NOMO-1 (cell line): Measurements from ENCODE around the gene CNKSR1.

Experiments used
- DNase-seq, 2 experiments: peaks; one replicate each; lab custom pipeline; 2025; ENCODE audit not compliant: unreplicated experiment in 2 of 2; lab: John Stamatoyannopoulos, UW

CNKSR1 gene, protein sequence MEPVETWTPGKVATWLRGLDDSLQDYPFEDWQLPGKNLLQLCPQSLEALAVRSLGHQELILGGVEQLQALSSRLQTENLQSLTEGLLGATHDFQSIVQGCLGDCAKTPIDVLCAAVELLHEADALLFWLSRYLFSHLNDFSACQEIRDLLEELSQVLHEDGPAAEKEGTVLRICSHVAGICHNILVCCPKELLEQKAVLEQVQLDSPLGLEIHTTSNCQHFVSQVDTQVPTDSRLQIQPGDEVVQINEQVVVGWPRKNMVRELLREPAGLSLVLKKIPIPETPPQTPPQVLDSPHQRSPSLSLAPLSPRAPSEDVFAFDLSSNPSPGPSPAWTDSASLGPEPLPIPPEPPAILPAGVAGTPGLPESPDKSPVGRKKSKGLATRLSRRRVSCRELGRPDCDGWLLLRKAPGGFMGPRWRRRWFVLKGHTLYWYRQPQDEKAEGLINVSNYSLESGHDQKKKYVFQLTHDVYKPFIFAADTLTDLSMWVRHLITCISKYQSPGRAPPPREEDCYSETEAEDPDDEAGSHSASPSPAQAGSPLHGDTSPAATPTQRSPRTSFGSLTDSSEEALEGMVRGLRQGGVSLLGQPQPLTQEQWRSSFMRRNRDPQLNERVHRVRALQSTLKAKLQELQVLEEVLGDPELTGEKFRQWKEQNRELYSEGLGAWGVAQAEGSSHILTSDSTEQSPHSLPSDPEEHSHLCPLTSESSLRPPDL

DNA sequence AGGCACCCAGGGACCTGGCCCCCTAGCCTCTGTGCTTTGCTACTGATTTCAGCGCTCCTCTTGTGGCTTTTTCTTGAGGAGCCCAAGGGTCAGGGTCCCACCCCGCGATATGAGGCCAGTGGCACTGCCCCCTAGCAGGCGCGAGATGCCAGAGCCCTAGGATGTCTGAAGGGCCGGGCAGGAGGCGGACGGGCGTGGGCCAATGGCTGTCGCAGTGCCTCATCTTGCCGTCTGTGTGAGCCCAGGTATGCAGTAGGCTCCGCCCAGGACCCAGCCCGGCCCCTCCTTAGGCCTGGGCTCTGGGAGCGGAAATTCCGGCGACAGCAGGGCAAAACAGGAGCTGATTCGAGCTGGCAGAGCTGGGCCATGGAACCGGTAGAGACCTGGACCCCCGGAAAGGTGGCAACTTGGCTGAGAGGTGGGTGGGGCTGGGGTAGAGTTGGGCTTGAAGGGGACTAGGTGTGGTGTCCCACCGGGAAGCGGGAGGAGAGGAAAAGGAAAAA lies at the start of gene CNKSR1:
Gene CNKSR1, plus strand, starts transcription at position 310 of the 503 bp plus-strand sequence. Its CDS starts 57 bp downstream, at position 367.
- DNase-seq: no peak

DNA sequence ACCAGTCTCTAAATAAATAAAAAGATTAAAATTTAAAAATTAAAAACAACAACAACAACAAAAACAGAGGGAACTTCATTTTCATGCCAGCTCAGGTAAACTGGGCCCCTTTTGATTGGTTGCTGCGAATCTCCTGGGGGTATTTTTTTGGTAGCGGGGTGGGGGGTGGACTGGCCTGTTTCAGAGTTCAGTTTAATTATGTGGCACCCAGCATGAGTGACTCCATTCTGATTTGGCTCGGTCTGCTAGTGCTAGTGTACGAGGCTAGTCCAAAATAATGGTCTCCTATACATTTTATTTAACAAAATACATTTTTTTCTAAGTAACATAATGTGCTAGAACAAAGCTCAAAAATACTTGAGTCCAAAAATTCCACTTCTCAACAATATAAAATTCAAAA lies 47.5 kb upstream of the CNKSR1 start:
- DNase-seq: no peak

DNA sequence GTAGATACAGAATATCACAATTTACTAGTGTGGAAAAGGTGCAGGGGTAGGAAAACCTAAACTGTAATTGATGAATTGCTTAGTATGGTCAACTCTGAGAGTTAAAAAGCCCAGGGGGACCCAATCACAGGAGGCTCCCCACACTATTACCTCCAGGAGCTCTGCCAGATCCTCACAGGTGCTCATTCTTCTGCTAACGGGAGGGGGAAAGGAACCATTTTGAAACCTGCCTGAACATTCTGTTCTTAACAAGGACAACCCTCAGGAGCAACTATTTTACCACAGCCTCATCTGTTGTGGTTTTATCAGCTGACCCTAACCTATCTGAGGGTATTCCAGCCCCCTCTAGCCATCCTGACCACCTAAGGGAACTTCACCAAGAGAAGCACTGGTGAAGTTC lies 46.6 kb upstream of the CNKSR1 start:
- no peak for DNase-seq

DNA sequence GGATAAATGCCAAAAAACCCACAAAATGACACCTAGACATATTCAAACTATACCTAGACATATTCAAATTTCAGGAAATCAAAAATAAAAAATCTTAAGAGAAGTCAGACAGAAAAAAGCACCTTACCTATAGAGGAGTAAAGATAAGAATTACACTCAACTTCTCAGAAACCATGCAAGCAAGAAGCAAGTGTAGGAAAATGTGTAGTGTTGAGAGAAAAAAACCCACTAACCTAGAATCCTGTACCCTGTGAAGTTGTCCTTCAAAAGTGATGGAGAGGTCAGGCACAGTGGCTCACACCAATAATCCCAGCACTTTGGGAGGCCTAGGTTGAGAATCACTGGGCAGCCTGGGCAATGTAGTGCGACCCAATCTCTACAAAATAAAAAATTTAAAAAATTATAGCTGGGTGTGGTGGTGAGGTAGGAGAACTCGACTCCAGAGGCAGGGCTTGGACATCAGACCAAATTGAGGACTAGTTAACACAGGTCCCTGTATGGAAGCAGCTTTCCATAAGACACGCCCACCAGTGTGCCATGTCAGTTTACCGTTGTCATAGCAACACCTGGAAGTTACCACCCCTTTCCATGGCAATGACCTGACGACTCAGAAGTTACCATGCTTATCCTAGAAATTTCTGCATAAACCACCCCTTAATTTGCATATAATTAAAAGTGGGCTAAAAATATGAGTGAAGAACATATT lies 45.0 kb upstream of the CNKSR1 start:
- no peak for DNase-seq

DNA sequence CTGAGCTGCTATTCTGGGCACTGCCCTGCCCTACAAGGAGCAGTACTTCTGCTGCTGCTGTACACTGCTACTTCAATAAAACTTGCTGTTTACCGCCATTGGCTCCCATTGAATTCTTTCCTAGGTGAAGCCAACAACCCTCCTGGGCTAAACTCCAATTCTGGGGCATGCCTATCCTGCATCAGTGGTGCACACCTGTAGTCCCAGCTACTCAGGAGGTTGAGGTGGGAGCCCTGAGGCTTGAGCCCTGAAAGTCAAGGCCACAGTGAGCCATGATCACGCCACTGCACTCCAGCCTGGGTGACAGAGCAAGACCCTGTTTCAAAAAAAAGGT lies 44.5 kb upstream of the CNKSR1 start:
- no peak for DNase-seq

DNA sequence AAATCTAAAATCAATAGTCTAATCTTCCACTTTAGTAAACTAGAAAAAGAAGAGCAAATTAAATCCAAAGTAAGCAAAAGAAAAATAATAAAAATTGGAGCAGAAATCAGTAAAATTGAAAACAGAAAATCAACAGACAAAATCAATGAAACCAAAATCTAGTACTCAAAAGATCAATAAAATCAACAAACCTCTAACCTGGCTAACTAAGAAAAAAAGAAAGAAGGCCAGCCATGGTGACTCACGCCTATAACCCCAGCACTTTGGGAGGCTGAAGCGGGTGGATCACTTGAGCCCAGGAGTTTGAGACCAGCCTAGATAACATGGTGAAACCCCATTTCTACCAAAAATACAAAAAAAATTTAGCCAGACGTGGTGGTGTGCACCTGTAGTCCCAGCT lies 42.8 kb upstream of the CNKSR1 start:
- no peak for DNase-seq

DNA sequence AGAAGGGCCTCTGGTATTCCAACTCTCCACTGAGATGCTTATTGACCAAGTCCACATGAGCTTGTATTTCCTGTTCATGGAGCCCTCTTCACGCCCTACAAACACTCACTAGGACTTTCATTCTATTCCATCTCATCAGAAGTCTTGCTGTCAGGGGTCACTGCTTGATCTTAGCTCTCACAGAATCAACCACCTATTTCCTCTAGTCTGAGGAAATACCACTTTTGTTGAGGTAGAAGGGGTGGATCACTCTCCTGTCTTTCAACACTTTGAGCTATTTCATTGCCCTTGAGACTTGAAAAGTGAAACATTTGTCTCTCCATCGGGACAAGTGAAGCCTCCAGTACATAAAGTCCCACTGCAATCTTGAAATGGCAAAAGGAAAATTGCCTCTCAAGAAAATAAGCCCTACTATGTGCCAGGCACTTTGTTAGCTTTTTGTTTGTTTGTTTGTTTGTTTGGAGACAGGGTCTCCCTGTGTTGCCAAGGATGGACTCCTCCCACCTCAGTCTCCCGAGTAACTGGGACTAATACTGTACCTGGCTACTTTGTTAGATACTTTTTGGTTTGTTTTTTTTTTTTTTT lies 38.2 kb upstream of the CNKSR1 start:
- DNase-seq: peak in 1 of 2 experiments; percentile 53

DNA sequence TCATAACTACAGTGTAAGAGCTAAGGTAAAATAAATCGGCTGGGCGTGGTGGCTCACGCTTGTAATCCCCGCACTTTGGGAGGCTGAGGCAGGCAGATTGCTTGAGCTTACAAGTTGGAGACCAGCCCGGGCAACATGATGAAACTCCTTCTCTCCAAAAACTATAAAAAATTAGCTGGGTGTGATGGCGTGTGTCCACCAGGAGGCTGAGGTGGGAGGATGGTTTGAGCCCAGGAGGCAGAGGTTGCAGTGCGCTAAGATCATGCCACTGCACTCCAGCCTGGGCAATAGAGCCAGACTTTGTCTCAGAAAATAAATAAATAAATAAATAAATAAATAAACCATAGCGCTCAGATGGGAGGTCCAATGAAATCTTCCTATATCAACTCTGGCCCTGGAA lies 35.1 kb upstream of the CNKSR1 start:
- no peak for DNase-seq

DNA sequence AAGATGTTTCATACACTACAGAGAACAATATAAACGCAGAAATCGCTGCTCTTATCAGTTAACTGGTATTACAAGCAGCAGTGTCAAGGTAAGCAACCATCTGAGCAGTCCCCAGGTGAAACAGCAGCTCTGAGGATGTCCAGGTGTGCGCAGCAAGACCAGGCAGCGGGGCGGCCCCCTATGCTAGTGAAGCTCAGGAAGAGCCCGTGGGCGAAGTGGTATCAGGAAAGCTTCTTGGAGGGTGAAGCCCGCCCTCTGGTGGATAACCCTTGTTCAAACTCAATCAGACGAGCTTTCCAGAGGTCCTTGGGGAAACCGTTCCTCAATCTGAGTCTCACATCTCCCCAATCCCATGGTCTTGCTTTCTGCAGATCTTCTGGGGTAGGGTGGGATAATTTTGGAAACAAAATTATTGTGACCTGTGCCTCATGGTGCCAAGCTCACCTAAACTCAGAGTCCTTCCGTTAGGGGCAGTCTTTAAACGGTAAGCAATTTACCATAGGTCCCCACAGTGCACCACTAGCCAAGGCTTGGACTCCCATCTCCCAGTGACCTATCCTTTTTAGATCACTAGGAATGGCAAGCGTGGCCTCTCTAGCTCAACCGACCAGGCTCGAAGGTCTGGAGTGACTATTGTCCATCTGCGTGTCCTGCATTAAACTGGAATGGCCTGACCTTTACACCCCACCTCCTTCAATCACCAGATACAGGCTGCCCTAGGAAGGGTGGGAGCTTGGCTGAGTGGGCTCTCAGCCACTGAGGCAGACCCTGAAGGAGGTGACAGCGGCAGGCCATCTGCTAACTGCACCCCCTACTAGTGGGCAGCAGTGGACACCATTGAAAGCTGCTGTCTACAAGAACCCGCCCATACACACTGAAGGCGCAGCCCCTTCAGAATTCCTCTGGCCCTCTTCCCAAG lies 32.0 kb upstream of the CNKSR1 start:
- DNase-seq: peak in 1 of 2 experiments; percentile 51

DNA sequence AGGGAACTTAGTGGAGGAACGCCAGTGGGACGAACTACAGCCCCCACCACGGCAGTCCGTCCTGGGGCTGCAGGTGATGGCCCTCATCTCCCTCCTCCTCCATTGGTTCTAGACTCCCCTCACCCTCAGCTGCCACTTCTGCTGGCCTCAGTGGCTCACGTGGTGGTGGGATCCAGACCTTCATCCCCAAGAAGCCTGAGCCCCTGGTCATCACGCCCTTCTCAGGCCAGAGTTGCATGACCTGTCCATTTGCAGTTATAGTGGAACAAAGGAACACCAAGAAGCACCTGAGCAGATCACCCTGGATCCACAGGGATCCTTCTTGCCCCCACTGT lies 31.4 kb upstream of the CNKSR1 start:
- no peak for DNase-seq

DNA sequence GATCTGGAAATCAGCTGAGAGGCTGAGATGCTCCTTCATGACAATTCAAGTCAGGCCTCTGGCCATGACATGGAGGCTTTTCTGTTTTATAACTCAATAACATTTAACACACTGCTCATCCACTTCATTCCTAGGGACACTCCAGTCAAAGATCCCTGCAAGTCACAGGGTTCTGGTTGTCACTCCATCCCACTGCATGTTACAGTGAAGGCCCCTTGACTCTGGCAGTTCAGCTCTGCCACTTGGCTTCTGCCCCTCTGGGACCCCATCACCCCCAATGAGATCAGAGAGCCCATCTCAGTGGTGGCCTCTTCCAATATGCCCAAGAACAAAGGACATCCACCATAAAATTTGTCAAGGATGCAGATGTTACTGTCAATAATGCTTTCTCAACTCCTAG lies 28.4 kb upstream of the CNKSR1 start:
- no peak for DNase-seq

DNA sequence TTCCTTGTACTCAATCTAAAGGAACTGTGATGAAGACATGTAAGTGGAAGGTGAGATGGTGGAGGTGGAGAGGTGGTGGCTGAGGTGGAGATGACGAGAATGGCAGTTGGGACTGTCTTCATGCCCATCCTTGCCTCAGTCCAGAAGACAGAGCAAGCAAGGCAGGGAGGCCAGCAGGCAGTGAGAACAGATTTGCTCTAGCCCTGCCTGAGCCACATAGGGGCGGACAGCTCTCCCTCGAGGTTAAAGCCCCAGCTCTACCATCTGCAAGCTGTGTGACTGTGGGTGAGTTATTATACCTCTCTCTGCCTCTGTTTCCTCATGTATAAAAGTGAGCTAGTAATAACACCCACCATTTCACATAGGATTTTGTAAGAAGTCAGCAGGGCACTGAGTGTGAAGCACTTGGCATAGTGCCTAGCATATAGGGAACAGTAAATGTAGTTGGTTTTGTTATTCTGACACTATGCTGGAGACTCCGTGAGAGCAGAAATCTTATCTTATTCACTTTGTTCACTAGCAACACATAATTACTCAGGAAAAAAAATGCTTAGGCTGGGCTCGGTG lies 23.2 kb upstream of the CNKSR1 start:
- DNase-seq: no peak

DNA sequence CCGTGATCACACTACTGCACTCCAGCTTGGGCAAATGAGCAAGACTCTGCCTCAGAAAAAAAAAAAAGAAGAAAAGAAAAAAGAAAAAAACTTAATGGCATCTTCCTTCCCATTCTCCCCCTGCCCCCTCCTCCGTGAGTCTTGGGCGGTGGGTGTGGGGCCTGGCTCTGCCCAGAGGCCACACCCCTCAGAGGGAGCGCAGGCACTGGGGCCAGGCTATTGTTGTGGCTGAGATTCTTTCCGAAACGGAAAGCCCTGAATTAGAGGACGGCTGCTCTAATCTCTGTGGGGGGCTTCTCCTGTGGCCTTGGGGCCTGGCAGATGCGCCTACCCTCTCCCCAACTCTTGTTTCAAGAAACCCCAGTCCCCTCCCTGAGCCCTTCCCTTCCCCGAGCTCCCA lies 22.5 kb upstream of the CNKSR1 start:
- DNase-seq: no peak

DNA sequence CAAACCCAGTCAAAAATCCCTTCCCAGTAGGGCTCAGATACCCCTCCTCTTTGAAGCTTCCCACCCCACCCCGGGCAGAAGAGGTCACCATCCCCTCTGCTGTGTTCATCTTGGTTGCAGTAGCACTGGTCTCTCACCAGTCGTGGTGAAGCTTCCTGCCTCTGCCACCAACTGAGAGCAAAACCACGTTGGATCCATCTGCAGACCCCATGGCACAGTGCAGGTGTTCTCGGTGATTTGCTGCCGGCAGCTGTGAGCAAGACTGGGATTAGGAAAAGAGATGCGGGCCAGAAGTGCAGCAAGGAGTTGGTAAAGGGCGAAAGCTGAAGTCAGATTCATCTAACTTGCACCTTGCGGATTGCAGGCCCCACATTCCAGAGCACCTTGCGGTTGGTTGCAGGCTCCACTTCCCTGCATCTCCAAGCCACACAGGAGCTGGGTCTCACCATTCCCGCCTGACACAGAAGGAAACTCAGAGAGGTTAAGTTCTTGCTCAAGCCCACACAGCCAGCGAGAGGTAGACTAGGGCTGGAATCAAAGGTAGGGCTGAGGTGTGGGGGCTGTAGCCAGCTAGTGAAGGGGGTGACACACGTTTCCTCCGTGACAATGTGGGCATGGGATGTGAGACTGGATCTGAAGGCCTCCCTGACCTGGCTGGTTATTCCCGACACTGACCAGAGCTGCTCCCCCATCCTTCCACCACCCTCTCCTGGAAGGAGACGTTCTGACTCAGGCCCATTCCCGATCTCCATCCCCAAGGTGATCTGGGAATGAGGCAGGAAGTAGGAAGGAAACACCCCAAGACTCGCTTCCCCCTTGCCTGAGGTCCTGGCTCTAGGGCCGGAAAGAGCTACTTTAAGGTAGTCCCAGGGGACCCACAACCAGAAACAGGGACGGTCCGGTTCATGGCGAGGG lies 21.7 kb upstream of the CNKSR1 start:
- no peak for DNase-seq

DNA sequence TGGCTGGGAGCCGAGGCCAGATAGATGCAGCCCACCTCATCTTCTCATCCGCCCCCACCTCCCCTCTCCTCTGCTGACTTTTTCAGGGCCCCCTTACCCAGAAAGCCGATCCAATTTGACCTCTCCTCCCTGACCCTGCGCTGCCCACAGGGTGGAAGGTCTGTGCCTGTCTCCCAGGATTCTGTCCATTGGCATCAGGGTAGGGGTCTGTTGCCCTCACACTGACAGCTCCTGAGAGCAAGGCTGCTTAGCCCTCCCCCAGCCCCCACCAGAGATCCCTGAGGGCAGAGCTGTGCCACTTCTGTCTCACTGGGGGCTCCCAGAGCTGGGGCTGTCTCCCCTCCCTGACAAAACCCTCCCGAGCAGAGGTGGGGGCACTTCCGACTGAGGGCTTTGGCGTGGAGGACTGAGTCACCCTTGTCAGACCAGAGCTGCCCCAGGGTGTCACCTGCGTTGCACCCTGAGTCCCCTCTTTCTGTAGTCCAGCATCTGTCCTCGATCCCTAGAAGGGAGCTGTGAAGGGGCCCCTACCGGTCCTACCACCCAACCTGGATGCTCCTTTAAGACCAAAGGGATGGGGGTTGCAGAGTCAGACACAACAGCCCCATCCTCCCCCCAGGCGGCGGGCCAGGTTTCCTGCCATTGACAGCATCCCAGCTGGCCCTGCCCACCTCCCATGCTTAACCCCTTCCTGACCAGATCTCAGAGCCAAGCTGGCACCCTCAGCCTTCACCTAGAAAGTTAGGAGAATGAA lies 20.8 kb upstream of the CNKSR1 start:
- no peak for DNase-seq

DNA sequence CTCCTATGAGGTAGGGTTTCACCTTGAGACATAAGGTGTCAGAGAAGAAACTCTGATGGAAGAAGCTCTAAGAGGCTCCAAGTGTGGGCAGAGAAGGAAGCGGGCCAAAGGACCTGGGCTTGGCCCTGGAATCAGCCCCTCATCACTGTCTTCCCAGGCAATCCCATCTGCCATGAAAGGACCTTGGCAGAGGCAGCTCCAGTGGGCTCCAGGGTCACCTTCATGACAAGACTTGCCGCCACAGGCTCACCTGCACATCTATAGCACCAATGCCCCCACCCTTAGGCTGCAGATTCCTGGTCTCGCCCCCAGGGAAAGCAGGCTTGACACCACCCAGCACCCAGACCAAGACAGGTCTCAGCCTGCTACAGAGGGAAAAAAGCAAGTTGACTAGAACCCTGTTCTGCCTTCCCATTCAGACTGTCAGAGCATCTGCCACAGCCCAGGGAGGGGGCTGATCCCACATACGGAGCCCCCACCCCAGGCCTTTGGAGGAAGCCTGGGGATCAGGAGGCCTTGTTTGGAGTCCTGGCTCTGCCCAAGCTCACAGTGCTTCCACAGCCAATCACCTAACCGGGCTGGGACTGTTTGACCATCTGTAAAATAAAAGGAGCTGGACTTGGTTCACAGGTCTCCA lies 18.9 kb upstream of the CNKSR1 start:
- no peak for DNase-seq

DNA sequence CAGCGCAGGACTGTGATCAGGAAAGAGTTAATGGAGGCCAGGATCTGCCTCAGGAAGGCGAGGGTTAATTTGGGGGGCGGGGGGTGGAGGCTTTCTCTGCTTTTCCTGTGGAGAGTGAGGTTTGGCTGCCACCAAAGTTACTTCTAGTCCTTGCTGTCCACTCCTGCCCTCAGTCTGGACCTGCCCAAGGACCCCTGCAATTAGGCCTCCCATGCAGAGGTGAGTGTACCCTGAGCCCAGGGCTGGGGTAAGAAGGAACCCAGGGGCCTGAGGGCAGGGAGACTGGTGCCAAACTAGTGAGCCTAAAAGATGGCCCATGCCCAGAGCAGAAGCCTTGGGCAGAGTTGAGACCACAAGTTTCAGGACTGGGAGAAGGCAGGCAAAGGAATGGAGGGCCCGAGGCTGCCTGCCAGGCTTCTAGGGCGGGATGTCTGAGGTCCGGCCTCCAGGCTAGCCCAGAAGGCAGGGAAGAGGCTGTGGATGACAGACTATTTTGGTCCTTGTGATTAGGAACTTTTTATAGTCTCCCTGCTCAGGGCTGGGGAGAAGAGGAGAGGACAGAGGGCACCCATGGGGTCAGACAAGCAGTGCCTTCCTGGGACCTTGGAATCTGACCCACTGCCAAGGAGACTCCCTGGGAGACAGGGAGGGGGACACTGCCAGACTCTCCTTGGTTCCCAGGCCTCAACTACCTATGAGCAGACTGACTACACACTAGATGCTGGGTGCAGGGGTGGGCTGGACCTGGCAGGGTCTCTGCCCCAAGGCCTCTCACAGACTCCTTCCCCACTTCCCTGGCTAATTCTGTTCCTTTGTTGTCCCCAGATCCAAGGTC lies 18.2 kb upstream of the CNKSR1 start, which contains the start of gene FAM110D:
Gene FAM110D, plus strand, starts transcription at position 172 of the 835 bp plus-strand sequence. CDS start 2,213 bp downstream, outside the sequence.
- DNase-seq: no peak
